Measurements from ENCODE around the gene TAPT1.

TAPT1 gene

DNA sequence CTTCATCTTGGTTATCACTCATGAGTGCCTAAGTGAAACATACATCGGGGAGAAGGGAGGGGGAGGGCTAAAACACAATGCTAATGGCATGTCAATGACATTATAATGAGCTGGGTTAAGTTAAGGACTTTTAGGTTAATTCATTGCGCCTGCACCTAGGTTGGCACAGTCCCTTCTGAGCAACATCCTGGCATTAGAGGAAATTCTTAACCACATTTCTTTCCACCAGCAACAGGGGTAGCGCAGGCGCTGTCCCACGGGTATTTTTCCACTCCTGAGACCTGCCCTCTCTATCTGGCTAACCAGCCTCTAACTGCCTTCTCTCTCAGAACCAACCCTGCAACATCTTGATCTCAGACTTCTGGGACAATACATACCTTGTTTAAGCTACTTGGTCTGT is 103.5 kb downstream of the TAPT1 start:
- peaks cover 26 to 47% of the 10 kb centered on the region in 2 experiments for H3K4me1 ChIP-seq (ENCODE audit: control insufficient read depth in 1 of 2, insufficient read depth in 1 of 2, low read depth in 1 of 2, low read length in 1 of 2)
- H3K4me3 ChIP-seq (ENCODE audit: low read depth in 1 of 2, low read length in 1 of 2): no peak overlapping the region
- H3K36me3 ChIP-seq: no peaks in the 10 kb centered on the region
- H3K9me3 ChIP-seq: no peaks in the 10 kb centered on the region
- no peak for TF ChIP-seq CTCF (IDR thresholded peaks at IDR 0.05)
- H3K27ac ChIP-seq: peak overlapping the region; percentile 70
- H3K27me3 ChIP-seq: no peaks in the 10 kb centered on the region

- Histone ChIP-seq H3K4me3 (ENCODE audit: low read depth in 1 of 2, low read length in 1 of 2) (no peak overlapping the region), H3K4me1 (ENCODE audit: control insufficient read depth in 1 of 2, insufficient read depth in 1 of 2, low read depth in 1 of 2, low read length in 1 of 2) (peaks cover 26 to 47% of the 10 kb centered on the region in 2 experiments)
These were observed 104.0 kb downstream of the TAPT1 start for GRCh38 chr4:16122308-16122711.

DNA sequence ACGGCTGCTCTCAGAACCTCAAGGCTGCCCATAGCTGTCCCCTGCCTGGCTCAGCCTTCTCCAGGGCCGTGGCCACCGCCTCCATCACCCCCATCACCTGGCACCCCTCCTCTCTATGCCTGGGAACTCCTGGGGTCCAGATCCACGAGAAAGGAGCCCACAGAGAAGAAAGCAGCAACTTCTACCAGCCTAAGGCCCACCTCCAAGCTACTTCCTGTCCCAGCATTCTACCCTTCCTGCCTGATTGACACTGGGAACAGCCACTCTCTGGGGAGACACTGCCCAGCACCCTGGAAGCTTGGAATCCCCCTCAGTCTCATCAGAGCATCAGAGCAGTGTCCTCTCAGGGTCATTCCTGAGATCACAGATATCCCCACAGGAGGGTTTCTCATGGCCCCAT is 105.6 kb downstream of the TAPT1 start:
- Histone ChIP-seq H3K27ac (no peak overlapping the region), H3K9me3 (no peaks in the 10 kb centered on the region), H3K36me3 (no peaks in the 10 kb centered on the region), H3K4me1 (ENCODE audit: control insufficient read depth in 1 of 2, insufficient read depth in 1 of 2, low read depth in 1 of 2, low read length in 1 of 2) (peaks cover 26 to 53% of the 10 kb centered on the region in 2 experiments), H3K27me3 (no peaks in the 10 kb centered on the region), H3K4me3 (ENCODE audit: low read depth in 1 of 2, low read length in 1 of 2) (no peak overlapping the region)
- TF ChIP-seq CTCF (IDR thresholded peaks at IDR 0.05): no peak

More at GRCh38 chr4:16122308-16122711, 104.0 kb downstream of the TAPT1 start:
- no peak for TF ChIP-seq CTCF (IDR thresholded peaks at IDR 0.05)
- H3K36me3 ChIP-seq: no peaks in the 10 kb centered on the region
- H3K27ac ChIP-seq: peak overlapping the region; percentile 70
- H3K27me3 ChIP-seq: no peaks in the 10 kb centered on the region
- no peaks in the 10 kb centered on the region for H3K9me3 ChIP-seq

GRCh38 chr4:16119981-16120380 is 106.3 kb downstream of the TAPT1 start:
- Histone ChIP-seq H3K4me3 (ENCODE audit: low read depth in 1 of 2, low read length in 1 of 2) (no peak overlapping the region), H3K4me1 (ENCODE audit: control insufficient read depth in 1 of 2, insufficient read depth in 1 of 2, low read depth in 1 of 2, low read length in 1 of 2) (peaks cover 22 to 49% of the 10 kb centered on the region in 2 experiments), H3K27me3 (no peaks in the 10 kb centered on the region), H3K27ac (no peak overlapping the region), H3K9me3 (no peaks in the 10 kb centered on the region), H3K36me3 (no peaks in the 10 kb centered on the region)
- TF ChIP-seq CTCF (IDR thresholded peaks at IDR 0.05): no peak

DNA sequence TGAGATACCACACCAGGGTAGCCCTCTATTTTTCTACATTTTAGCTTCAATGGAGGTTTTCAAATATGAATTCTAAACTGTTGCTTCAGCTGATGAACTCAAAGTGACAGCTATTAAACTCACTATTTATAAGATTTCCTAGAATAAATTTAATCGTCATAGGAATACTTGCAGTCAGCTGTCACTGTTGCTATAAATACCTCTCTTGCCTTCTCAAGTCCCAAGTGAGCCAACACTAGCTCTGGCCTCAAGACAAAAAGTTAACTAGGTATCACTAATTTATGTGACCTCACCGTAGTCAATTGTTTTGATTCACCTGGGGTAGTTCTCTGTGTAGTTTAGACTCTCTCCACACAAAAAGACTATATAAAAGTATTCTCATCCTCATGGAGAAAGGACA is 108.2 kb downstream of the TAPT1 start:
- H3K36me3 ChIP-seq: no peaks in the 10 kb centered on the region
- H3K4me3 ChIP-seq (ENCODE audit: low read depth in 1 of 2, low read length in 1 of 2): no peak overlapping the region
- H3K27me3 ChIP-seq: no peaks in the 10 kb centered on the region
- H3K27ac ChIP-seq: no peak overlapping the region
- no peak for TF ChIP-seq CTCF (IDR thresholded peaks at IDR 0.05)
- peaks cover 14 to 36% of the 10 kb centered on the region in 2 experiments for H3K4me1 ChIP-seq (ENCODE audit: control insufficient read depth in 1 of 2, insufficient read depth in 1 of 2, low read depth in 1 of 2, low read length in 1 of 2)
- H3K9me3 ChIP-seq: no peaks in the 10 kb centered on the region

- H3K9me3 ChIP-seq: no peaks in the 10 kb centered on the region
- no peak overlapping the region for H3K4me3 ChIP-seq (ENCODE audit: low read depth in 1 of 2, low read length in 1 of 2)
- no peaks in the 10 kb centered on the region for H3K36me3 ChIP-seq
- no peaks in the 10 kb centered on the region for H3K27me3 ChIP-seq
- TF ChIP-seq CTCF (IDR thresholded peaks at IDR 0.05): no peak
- H3K4me1 ChIP-seq (ENCODE audit: control insufficient read depth in 1 of 2, insufficient read depth in 1 of 2, low read depth in 1 of 2, low read length in 1 of 2): peaks cover 5 to 27% of the 10 kb centered on the region in 2 experiments
- no peak overlapping the region for H3K27ac ChIP-seq
These were observed 109.1 kb downstream of the TAPT1 start for GRCh38 chr4:16117164-16117563.
